HCT116 (cell line): Measurements from ENCODE around the gene FOSB. TPM values are rescaled to one million over a fixed set of nuclear protein-coding genes. Genes with fewer than 3 reads are reported as not detected.

Source experiments
- ATAC-seq: fragments of 200-7000 bp; cut with Tn5 transposase; 2 replicates; pipeline ENCODE4 v1.9.1; 2020; ENCODE audit warnings: mild to moderate bottlenecking, moderate library complexity
- BruUV-seq: library from RNA; stranded (reverse); fragments of 400-500 nt; replicated peaks from 2 replicates; lab custom pipeline; 2021; lab: Mats Ljungman, UMichigan
- CTCF ChIA-PET: fragments of 300-600 bp; sonication (Branson Sonifier 250); formaldehyde crosslinking; loops from one replicate; lab custom pipeline; 2021; ENCODE audit warnings: antibody characterized with exemption; lab: Charles Lee
- POLR2A ChIA-PET: fragments of 300-600, 350-600 bp; sonication (Branson Sonifier 250); formaldehyde crosslinking; loops from one replicate; lab custom pipeline; 2021; ENCODE audit warnings: antibody characterized with exemption; lab: Charles Lee
- RAD21 ChIA-PET, 2 experiments: fragments of 300-600 bp; sonication (Branson Sonifier 250); formaldehyde crosslinking; loops; one replicate each; lab custom pipeline; 2023; ENCODE audit warnings: low total read pairs in 2 of 2; ENCODE audit not compliant: uncharacterized antibody in 2 of 2, unreplicated experiment in 2 of 2, low non-redundant PET in 1 of 2; lab: Charles Lee
- DNase-seq: peaks from one replicate; pipeline ENCODE4 v3.0.0-alpha.2; 2010; ENCODE audit warnings: low read depth, low spot score
- H2AFZ ChIP-seq: fragments of 200-600 bp; shearing (Covaris generic), sonication (generic); 2 replicates; pipeline ENCODE4 v1.6.1; 2017; ENCODE audit warnings: low read depth, mixed run types, mixed read lengths, antibody characterized with exemption, low read length; ENCODE audit not compliant: poor library complexity, severe bottlenecking
- H3K27ac ChIP-seq: 2 replicates; pipeline ENCODE4 v1.5.1; 2012; ENCODE audit warnings: low read depth, low read length
- H3K27me3 ChIP-seq: fragments of 200-600 bp; sonication (generic); 2 replicates; pipeline ENCODE4 v1.6.1; 2016; ENCODE audit warnings: mixed run types, low read length, mixed read lengths; ENCODE audit not compliant: insufficient read depth
- H3K36me3 ChIP-seq, 2 experiments: fragments of 200-500 bp in 1 of 2; fragments of 200-600 bp in 1 of 2; sonication (Bioruptor generic) in 1 of 2; sonication (generic) in 1 of 2; 2 replicates each; pipeline versions ENCODE4 v1.5.1 to v1.6.1; 2014 to 2016; ENCODE audit warnings: low read length in 2 of 2, inconsistent platforms in 1 of 2, mixed read lengths in 1 of 2, mixed run types in 1 of 2; ENCODE audit not compliant: insufficient read depth in 2 of 2, control insufficient read depth in 1 of 2
- H3K4me1 ChIP-seq, 2 experiments: fragments of 200-600 bp in 1 of 2; sonication (generic) in 1 of 2; 2 replicates each; pipeline versions ENCODE4 v1.5.1 to v1.6.1; 2012 to 2017; ENCODE audit warnings: low read length in 2 of 2, inconsistent platforms in 1 of 2, mild to moderate bottlenecking in 1 of 2, mixed read lengths in 1 of 2, mixed run types in 1 of 2, moderate library complexity in 1 of 2; ENCODE audit not compliant: insufficient read depth in 2 of 2, control insufficient read depth in 1 of 2
- H3K4me2 ChIP-seq: fragments of 200-600 bp; sonication (generic); 2 replicates; pipeline ENCODE4 v1.6.1; 2017; ENCODE audit warnings: mixed run types, low read length, mixed read lengths
- H3K4me3 ChIP-seq, 2 experiments: fragments of 200-600 bp in 1 of 2; sonication (generic) in 1 of 2; replicated peaks in 1 of 2; 2 replicates each; pipeline ENCODE4 v1.5.1; 2011 to 2016; ENCODE audit warnings: low read length in 2 of 2, control low read depth in 1 of 2, low read depth in 1 of 2, mild to moderate bottlenecking in 1 of 2, mixed read lengths in 1 of 2, mixed run types in 1 of 2
- H3K79me2 ChIP-seq: fragments of 200-600 bp; sonication (generic); 2 replicates; pipeline ENCODE4 v1.6.1; 2017; ENCODE audit warnings: mild to moderate bottlenecking, mixed run types, low read length, moderate library complexity, mixed read lengths; ENCODE audit not compliant: insufficient read depth
- H3K9ac ChIP-seq: fragments of 200-600 bp; sonication (generic); 2 replicates; pipeline ENCODE4 v1.6.1; 2016; ENCODE audit warnings: low read length, mixed read lengths
- H3K9me2 ChIP-seq: fragments of 200-600 bp; sonication (generic), shearing (Covaris generic); 2 replicates; pipeline ENCODE4 v1.6.1; 2017; ENCODE audit warnings: mixed run types, mild to moderate bottlenecking, moderate library complexity; ENCODE audit not compliant: insufficient read depth
- H3K9me3 ChIP-seq, 2 experiments: fragments of 200-500 bp in 1 of 2; fragments of 200-600 bp in 1 of 2; sonication (Bioruptor generic) in 1 of 2; sonication (generic) in 1 of 2; 2 replicates each; pipeline ENCODE4 v1.6.1; 2014 to 2017; ENCODE audit warnings: low read length in 2 of 2, mixed read lengths in 2 of 2, inconsistent platforms in 1 of 2, low read depth in 1 of 2, mild to moderate bottlenecking in 1 of 2, mixed run types in 1 of 2, moderate library complexity in 1 of 2; ENCODE audit not compliant: control insufficient read depth in 1 of 2, insufficient read depth in 1 of 2
- H4K20me1 ChIP-seq: fragments of 200-600 bp; sonication (generic), shearing (Covaris generic); 2 replicates; pipeline ENCODE4 v1.6.1; 2017; ENCODE audit warnings: mixed run types, mild to moderate bottlenecking, moderate library complexity; ENCODE audit not compliant: insufficient read depth
- ATF3 ChIP-seq: IDR thresholded peaks from 2 replicates; pipeline ENCODE4 v1.6.1; 2012
- CBX3 ChIP-seq: IDR thresholded peaks from 2 replicates; pipeline ENCODE4 v1.6.1; 2012; ENCODE audit warnings: low read depth
- CTCF ChIP-seq, 3 experiments: fragments of 200-600 bp in 1 of 3; sonication (generic) in 1 of 3; IDR thresholded peaks in 2 of 3; conservative IDR thresholded peaks in 1 of 3; 2 replicates each; pipeline ENCODE4 v1.5.1; 2012 to 2017; ENCODE audit warnings: low read depth in 2 of 3, low read length in 2 of 3, antibody characterized with exemption in 1 of 3, borderline replicate concordance in 1 of 3, control low read depth in 1 of 3, mild to moderate bottlenecking in 1 of 3, mixed read lengths in 1 of 3, mixed run types in 1 of 3, moderate library complexity in 1 of 3; ENCODE audit not compliant: insufficient read depth in 1 of 3
- ELF1 ChIP-seq: IDR thresholded peaks from 2 replicates; pipeline ENCODE4 v1.6.1; 2012; ENCODE audit warnings: low read depth, borderline replicate concordance
- EZH2 ChIP-seq: fragments of 200-600 bp; sonication (generic); IDR thresholded peaks from 2 replicates; pipeline ENCODE4 v1.6.1; 2017; ENCODE audit warnings: antibody characterized with exemption, mixed run types
- JUND ChIP-seq: IDR thresholded peaks from 2 replicates; pipeline ENCODE4 v1.6.1; 2012
- RAD21 ChIP-seq: IDR thresholded peaks from 2 replicates; pipeline ENCODE4 v1.6.1; 2012; ENCODE audit warnings: low read depth, mild to moderate bottlenecking
- SIN3A ChIP-seq: IDR thresholded peaks from 2 replicates; pipeline ENCODE4 v1.6.1; 2012; ENCODE audit warnings: low read depth
- SP1 ChIP-seq: IDR thresholded peaks from 2 replicates; pipeline ENCODE4 v1.6.1; 2012; ENCODE audit warnings: low read depth
- SRF ChIP-seq: IDR thresholded peaks from 2 replicates; pipeline ENCODE4 v1.6.1; 2012; ENCODE audit warnings: low read depth
- YY1 ChIP-seq: IDR thresholded peaks from 2 replicates; pipeline ENCODE4 v1.6.1; 2011; ENCODE audit warnings: low read length, low read depth, moderate library complexity, mild to moderate bottlenecking; ENCODE audit not compliant: insufficient replicate concordance; ENCODE audit errors: extremely low read depth
- intact Hi-C: fragments of 100-400 bp; cut with micrococcal nuclease; formaldehyde crosslinking; loops from 2 replicates; pipeline ENCODE4 v1.10.0; 2022
- total RNA-seq: library from RNA; stranded (reverse); gene quantifications from one replicate; pipeline ENCODE4 v1.2.1, GENCODE V29; 2021; ENCODE audit not compliant: unreplicated experiment

Gene FOSB
- total RNA-seq, 1 experiment from 2014 or later: 12.6 TPM

- no peak overlapping the region for H3K4me3 ChIP-seq
- H3K9me2 ChIP-seq: no peaks in the 10 kb centered on the region
- peaks cover 18 to 59% of the 10 kb centered on the region in 2 experiments for H3K4me1 ChIP-seq
- H4K20me1 ChIP-seq: no peaks in the 10 kb centered on the region
- BruUV-seq: no TSS peak
- peaks cover 35% of the 10 kb centered on the region for H3K79me2 ChIP-seq
- ATAC-seq (no peak), DNase-seq (no peak)
- H3K36me3 ChIP-seq: peaks cover 11 to 26% of the 10 kb centered on the region in 2 experiments; a peak in 3 of 4 replicates
- H3K27ac ChIP-seq: no peak overlapping the region
- no peak overlapping the region for H3K9ac ChIP-seq
- ChIA-PET POLR2A (no interaction called here), RAD21 (no interaction called here), CTCF (no interaction called here)
- H3K9me3 ChIP-seq: no peaks in the 10 kb centered on the region
- intact Hi-C loops: no loop called here
- H3K27me3 ChIP-seq: no peaks in the 10 kb centered on the region
- no peak overlapping the region for H2AFZ ChIP-seq
- no peak overlapping the region for H3K4me2 ChIP-seq
- TF ChIP-seq EZH2 (no peak), CTCF (IDR thresholded peaks at IDR 0.05 in 2 of 3, conservative IDR thresholded peaks at IDR 0.05 in 1 of 3; ENCODE audit: borderline replicate concordance in 1 of 3, insufficient read depth in 1 of 3, low read depth in 2 of 3, low read length in 2 of 3) (no peak), ELF1 (no peak), YY1 (no peak), RAD21 (no peak), SRF (no peak), SIN3A (no peak), SP1 (no peak), JUND (no peak)
Observed at GRCh38 chr19:45419895-45420294, 47.9 kb upstream of the FOSB start.

DNA sequence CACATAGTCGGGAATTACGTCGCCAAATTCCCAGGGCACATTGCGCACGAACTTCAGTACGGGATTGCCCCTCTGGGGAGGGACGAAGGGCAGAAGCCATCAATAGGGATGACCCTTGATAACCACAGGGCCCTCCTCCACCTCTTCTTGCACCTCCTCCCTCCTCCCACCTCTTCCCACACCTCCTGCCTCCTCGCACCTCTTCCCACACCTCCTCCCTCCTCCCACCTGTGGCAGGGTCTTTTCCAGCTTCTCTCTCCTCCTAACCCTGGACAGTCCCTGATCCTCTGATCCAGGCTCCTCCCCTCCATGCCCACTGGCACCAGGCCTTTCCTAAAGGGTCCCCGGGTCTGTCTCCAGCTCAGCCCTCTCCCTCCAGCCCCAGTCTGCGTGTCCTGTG, 47.4 kb upstream of the FOSB start:
- ChIA-PET CTCF (no interaction called here), POLR2A (no interaction called here), RAD21 (no interaction called here)
- H3K9me3 ChIP-seq: no peaks in the 10 kb centered on the region
- H4K20me1 ChIP-seq: no peaks in the 10 kb centered on the region
- no peaks in the 10 kb centered on the region for H3K27me3 ChIP-seq
- DNase-seq (no peak), ATAC-seq (no peak)
- H3K4me2 ChIP-seq: no peak overlapping the region
- H3K9ac ChIP-seq: no peak overlapping the region
- H3K27ac ChIP-seq: no peak overlapping the region
- H3K4me1 ChIP-seq: peaks cover 23 to 64% of the 10 kb centered on the region in 2 experiments
- TF ChIP-seq CBX3 (no peak), SP1 (no peak), ATF3 (no peak), JUND (no peak)
- BruUV-seq: no TSS peak
- peaks cover 11 to 26% of the 10 kb centered on the region in 2 experiments; a peak in 3 of 4 replicates for H3K36me3 ChIP-seq
- H2AFZ ChIP-seq: no peak overlapping the region
- H3K9me2 ChIP-seq: no peaks in the 10 kb centered on the region
- H3K4me3 ChIP-seq: no peak overlapping the region
- intact Hi-C loops: no loop called here
- H3K79me2 ChIP-seq: peaks cover 35% of the 10 kb centered on the region
